NAMALWA (cell line): ENCODE results near the gene USP22.
A peak's percentile ranks its signal among the peaks of the same experiment; 100 is the strongest.

Experiments used
- DNase-seq: peaks from one replicate; pipeline ENCODE4 v3.0.0-alpha.2; 2015; ENCODE audit warnings: low spot score

Gene USP22

GRCh38 chr17:21019976-21020586 lies 22.7 kb downstream of the USP22 start:
- peak; percentile 36 for DNase-seq

GRCh38 chr17:21018894-21019293 lies 23.9 kb downstream of the USP22 start:
- DNase-seq, result no peak

GRCh38 chr17:21017861-21018260 lies 24.9 kb downstream of the USP22 start:
- DNase-seq, result no peak

GRCh38 chr17:21017256-21017655 lies 25.6 kb downstream of the USP22 start:
- no peak for DNase-seq

- no peak for DNase-seq
Measured at GRCh38 chr17:21016826-21017225, 26.0 kb downstream of the USP22 start.

DNA sequence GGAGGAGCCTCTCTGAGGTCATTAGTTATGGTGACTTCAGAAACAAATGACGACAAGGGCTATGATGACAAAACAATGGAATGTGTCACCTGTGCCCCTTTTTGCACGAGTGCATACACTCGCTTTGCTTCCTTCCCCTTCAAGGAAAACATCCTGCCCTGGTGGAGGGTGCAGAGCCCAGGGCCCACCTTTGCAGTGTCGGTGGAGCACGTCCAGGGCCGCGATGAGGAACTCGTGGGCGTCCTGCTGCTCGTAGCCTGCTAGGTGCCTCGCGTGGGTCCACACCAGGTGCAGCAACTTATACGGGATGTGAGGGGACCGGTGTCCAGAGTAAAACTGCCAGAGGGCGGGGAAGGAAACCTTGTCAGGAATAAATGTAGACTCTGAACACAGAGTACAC lies 27.2 kb downstream of the USP22 start:
- no peak for DNase-seq

DNA sequence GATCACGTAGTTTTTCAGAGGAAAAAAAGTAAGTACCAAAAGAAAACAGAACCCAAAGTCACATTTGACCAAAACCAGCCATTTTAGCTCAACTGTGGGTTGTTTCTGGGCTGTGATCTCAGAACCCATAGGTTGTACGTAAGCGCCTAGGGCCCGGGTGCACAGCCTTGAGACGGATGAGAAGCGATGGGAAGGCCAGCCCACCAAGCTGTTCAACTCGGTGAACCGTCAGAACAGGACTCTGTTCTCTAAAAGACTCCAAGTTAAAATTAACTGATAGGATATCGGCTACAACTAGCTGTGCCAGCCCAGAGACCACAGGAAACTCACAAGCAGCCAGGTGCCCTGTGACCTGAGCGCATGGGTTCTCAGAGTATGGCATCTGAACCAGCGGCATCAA lies 28.3 kb downstream of the USP22 start:
- DNase-seq, result no peak

GRCh38 chr17:21013983-21014382 lies 28.8 kb downstream of the USP22 start:
- DNase-seq, result no peak

- DNase-seq, result no peak
Measured at GRCh38 chr17:21012736-21013135, 30.1 kb downstream of the USP22 start.

- DNase-seq, result no peak
Measured at GRCh38 chr17:21010705-21011596, 31.9 kb downstream of the USP22 start.

DNA sequence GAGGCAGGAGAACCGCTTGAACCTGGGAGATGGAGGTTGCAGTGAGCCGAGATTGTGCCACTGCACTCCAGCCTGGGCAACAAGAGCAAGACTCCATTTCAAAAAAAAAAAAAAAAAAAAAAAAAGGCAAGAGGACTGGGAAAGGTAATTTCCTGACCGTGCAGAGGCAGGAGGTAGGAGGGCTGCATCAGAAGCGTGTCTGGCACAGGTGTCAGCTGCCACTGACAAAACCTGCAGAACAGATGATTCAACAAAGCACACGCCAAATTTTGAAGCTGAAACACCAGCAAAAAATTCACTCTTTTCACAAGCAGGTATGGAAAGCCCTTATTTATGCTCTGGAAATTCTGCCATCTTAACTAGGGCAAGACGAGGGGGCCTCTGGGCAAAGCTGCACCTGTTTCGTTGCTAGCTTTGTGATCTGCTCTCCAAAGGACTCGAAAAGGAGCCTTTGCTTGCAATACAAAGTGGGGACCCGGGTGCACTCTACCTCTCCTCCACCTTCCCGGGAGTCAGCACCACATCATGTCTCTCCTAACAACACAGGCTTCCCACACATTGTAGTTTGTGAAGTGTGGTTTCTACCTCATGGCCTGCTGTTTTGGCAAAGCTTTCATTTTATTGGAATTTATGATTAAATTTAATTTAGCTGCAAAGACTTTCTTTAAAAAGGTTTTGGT lies 33.7 kb downstream of the USP22 start:
- DNase-seq, result no peak

GRCh38 chr17:21008160-21008915 lies 34.5 kb downstream of the USP22 start:
- no peak for DNase-seq

GRCh38 chr17:21007646-21008045 lies 35.2 kb downstream of the USP22 start:
- DNase-seq, result no peak

DNA sequence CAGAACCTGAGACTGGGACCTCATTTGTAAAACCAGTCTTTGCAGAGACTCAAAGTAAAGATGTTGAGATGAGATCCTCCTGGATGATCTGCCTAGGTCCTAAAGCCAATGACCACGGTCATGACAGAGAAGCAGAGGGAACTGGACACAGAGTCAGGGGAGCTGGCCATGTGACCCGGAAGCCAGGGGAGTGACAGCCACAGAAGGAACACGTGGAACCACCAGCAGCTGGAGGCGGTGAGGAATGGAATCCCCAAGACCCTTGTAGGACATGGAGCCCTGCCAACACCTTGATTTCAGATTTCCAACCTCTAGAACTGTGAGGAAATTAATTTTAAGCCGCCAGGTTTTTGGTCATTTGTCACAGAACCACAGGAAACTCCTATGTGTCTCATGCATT lies 37.0 kb downstream of the USP22 start:
- DNase-seq, result no peak

DNA sequence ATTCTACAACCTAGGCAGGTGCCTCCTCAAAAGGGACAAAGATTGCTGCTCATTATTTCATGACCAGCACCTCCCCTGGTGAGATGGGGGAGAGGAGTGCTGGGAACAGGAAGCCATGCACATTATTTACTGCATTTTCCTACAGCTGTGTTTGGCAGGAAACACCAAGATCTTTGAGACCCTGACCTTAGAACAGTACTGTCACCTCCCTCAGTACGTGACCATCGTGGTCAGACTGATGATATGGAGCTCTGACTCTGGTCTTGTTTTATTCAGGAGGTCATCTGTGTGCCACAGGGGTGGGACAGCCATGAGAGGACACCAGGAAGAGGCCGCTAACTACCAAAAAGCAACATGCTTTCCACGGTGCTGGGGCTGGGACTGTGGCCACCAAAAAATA lies 37.4 kb downstream of the USP22 start:
- no peak for DNase-seq

DNA sequence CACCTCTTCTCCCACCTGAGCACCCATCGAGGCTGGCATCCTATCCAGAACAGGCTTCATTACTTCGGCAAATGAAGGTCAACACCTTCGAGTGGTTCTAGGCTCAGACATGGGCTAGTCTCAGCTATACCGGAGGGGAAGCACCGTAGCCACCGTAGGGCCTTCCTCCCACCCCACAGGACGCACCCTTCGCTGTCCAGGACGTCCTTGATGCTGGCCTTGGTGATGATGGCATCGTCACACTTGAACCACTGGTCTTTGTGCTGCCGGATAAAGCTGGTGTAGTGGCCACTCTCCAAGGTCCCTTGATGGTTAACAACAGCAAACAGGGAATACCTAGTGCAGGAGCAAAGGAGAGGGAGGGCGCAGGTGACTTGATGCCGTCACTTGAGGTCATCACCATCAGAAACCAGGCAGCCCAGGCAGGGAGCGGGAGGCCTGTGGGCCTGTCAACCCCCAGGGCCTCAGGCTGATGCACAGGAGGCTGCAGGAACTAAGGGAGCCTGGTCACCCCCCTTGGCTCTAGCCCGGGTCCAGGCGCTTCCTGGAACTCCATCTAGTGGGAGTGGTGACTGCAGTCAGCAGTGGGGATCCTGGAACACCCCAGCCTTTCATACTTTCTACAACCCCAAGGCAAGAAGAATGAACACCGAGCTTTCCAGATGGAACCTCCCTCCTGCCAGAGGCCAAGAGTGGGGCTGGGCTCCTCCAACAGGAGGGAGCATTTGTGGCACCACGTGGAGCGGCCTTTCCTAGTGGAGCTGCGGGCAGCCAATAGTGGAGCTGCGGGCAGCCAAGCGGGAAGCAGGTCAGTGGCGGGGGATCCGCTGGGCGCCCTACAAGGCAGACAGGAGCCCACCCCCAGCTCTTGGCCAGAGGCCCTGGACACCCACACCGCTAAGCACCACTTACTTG lies 38.5 kb downstream of the USP22 start:
- no peak for DNase-seq

GRCh38 chr17:21003007-21003621 lies 39.7 kb downstream of the USP22 start:
- DNase-seq, result no peak

GRCh38 chr17:21002309-21003006 lies 40.4 kb downstream of the USP22 start:
- DNase-seq, result no peak

- DNase-seq, result no peak
Measured at GRCh38 chr17:21001813-21002221, 41.0 kb downstream of the USP22 start.
